Calu3 (cell line): ENCODE measurements around the gene CRYBA4. TPM values are rescaled to one million over a fixed set of nuclear protein-coding genes. Genes with fewer than 3 reads are reported as not detected.

Source experiments
- BruUV-seq: library from RNA; stranded (reverse); fragments of 400-500 nt; replicated peaks from 2 replicates; lab custom pipeline; 2021; lab: Mats Ljungman, UMichigan
- CTCF ChIA-PET: fragments of 300-600 bp; sonication (Branson Sonifier 250); formaldehyde crosslinking; loops from one replicate; lab custom pipeline; 2022; ENCODE audit warnings: antibody characterized with exemption; lab: Charles Lee
- DNase-seq: peaks from one replicate; pipeline ENCODE4 v3.0.0; 2022
- H3K27ac Mint-ChIP-seq: one replicate; pipeline ENCODE4 v1.8.0; 2022; ENCODE audit warnings: mixed read lengths; ENCODE audit not compliant: unreplicated experiment
- H3K27me3 Mint-ChIP-seq: one replicate; pipeline ENCODE4 v1.8.0; 2022; ENCODE audit warnings: mixed read lengths; ENCODE audit not compliant: unreplicated experiment
- H3K36me3 Mint-ChIP-seq: one replicate; pipeline ENCODE4 v1.8.0; 2022; ENCODE audit warnings: mild to moderate bottlenecking, moderate library complexity, mixed read lengths; ENCODE audit not compliant: insufficient read depth, unreplicated experiment
- H3K4me1 Mint-ChIP-seq: one replicate; pipeline ENCODE4 v1.8.0; 2022; ENCODE audit warnings: mild to moderate bottlenecking, low read depth, mixed read lengths; ENCODE audit not compliant: unreplicated experiment
- H3K4me3 Mint-ChIP-seq: one replicate; pipeline ENCODE4 v1.8.0; 2022; ENCODE audit warnings: mild to moderate bottlenecking, low read depth, moderate library complexity, mixed read lengths; ENCODE audit not compliant: unreplicated experiment
- H3K9me3 Mint-ChIP-seq: one replicate; pipeline ENCODE4 v1.8.0; 2022; ENCODE audit warnings: low read depth, mixed read lengths; ENCODE audit not compliant: unreplicated experiment
- CTCF ChIP-seq: fragments of 200-600 bp; IDR thresholded peaks from one replicate; pipeline ENCODE4 v1.8.0; 2022; ENCODE audit warnings: antibody characterized with exemption; ENCODE audit not compliant: unreplicated experiment
- intact Hi-C: fragments of 100-400 bp; cut with micrococcal nuclease; formaldehyde crosslinking; loops from one replicate; pipeline ENCODE4 v1.10.0; 2022; ENCODE audit not compliant: unreplicated experiment
- total RNA-seq: library from RNA; stranded (reverse); gene quantifications from 2 replicates; pipeline ENCODE4 v1.2.3, GENCODE V29; 2022

The CRYBA4 gene
- total RNA-seq, 1 experiment from 2014 or later, result not detected

- no peak overlapping the region for H3K4me3 Mint-ChIP-seq
- H3K9me3 Mint-ChIP-seq, result peaks cover 6% of the 10 kb centered on the region
- no peaks in the 10 kb centered on the region for H3K4me1 Mint-ChIP-seq
- intact Hi-C loops, result no loop called here
- H3K27me3 Mint-ChIP-seq, result peaks cover 61% of the 10 kb centered on the region
- no peaks in the 10 kb centered on the region for H3K36me3 Mint-ChIP-seq
- no peak for TF ChIP-seq CTCF
- no peak overlapping the region for H3K27ac Mint-ChIP-seq
- DNase-seq, result no peak
- no TSS peak for BruUV-seq
- CTCF ChIA-PET, result interaction anchor here (0.6 kb wide), 1 partner anchor 127 kb away, joined by 10 read pairs; no protein-coding TSS in a partner anchor
These were observed 3.0 kb downstream of the CRYBA4 start for GRCh38 chr22:26624803-26625202.

GRCh38 chr22:26629988-26630761 is 8.4 kb downstream of the CRYBA4 start:
- Mint-ChIP-seq H3K27me3 (peaks cover 54% of the 10 kb centered on the region), H3K9me3 (no peaks in the 10 kb centered on the region), H3K4me3 (no peak overlapping the region), H3K4me1 (no peaks in the 10 kb centered on the region), H3K27ac (no peak overlapping the region), H3K36me3 (no peaks in the 10 kb centered on the region)
- no TSS peak for BruUV-seq
- intact Hi-C loops, result no loop called here
- no peak for DNase-seq
- no peak for TF ChIP-seq CTCF
- CTCF ChIA-PET, result interaction anchor here (0.7 kb wide), 1 partner anchor 9 kb away, joined by 7 read pairs; no protein-coding TSS in a partner anchor

DNA sequence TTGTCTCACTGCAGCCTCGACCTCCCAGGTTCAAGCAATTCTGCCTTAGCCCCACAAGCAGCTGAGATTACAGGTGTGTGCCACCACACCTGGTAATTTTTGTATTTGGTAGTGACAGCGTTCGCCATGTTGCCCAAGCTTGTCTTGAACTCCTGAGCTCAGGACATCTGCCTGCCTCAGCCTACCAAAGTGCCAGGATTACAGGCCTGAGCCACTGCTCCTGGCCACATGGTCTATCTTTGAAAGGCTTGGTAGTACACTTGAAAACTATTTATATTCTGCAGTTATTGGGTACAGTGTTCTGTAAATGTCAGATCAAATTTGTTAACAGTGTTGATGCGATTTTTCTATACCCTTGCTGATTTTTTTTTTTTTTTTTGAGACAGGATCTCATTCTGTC is 9.5 kb downstream of the CRYBA4 start:
- TF ChIP-seq CTCF, result no peak
- H3K4me3 Mint-ChIP-seq, result no peak overlapping the region
- H3K4me1 Mint-ChIP-seq, result no peaks in the 10 kb centered on the region
- H3K27ac Mint-ChIP-seq, result no peak overlapping the region
- H3K9me3 Mint-ChIP-seq, result no peaks in the 10 kb centered on the region
- CTCF ChIA-PET, result no interaction called here
- peaks cover 65% of the 10 kb centered on the region for H3K27me3 Mint-ChIP-seq
- no peak for DNase-seq
- no peaks in the 10 kb centered on the region for H3K36me3 Mint-ChIP-seq
- BruUV-seq, result no TSS peak
- intact Hi-C loops, result no loop called here

GRCh38 chr22:26632422-26633155 is 10.8 kb downstream of the CRYBA4 start:
- intact Hi-C loops, result no loop called here
- Mint-ChIP-seq H3K27ac (no peak overlapping the region), H3K36me3 (no peaks in the 10 kb centered on the region), H3K4me3 (no peak overlapping the region), H3K9me3 (no peaks in the 10 kb centered on the region), H3K4me1 (no peaks in the 10 kb centered on the region), H3K27me3 (peaks cover 58% of the 10 kb centered on the region)
- no peak for DNase-seq
- TF ChIP-seq CTCF, result no peak
- CTCF ChIA-PET, result no interaction called here
- BruUV-seq, result no TSS peak
